GM12878 (cell line): Measurements from ENCODE around the gene ZBTB48. TPM values are rescaled to one million over a fixed set of nuclear protein-coding genes. Genes with fewer than 3 reads are reported as not detected.

Experiments
- ATAC-seq: fragments of 200-7000 bp; cut with Tn5 transposase; 3 replicates; pipeline ENCODE4 v1.9.1; 2020; ENCODE audit warnings: mild to moderate bottlenecking, moderate library complexity
- BruUV-seq: library from RNA; stranded (reverse); fragments of 400-500 nt; replicated peaks from 2 replicates; lab custom pipeline; 2021; lab: Mats Ljungman, UMichigan
- CTCF ChIA-PET: fragments of 300-600 bp; sonication (Branson Sonifier 250); formaldehyde crosslinking; extraction: SDS; loops from one replicate; lab custom pipeline; 2021; ENCODE audit warnings: inconsistent platforms; lab: Yijun Ruan, JAX
- POLR2A ChIA-PET: fragments of 350-600 bp; formaldehyde crosslinking; extraction: SDS; loops from one replicate; lab custom pipeline; 2021; ENCODE audit warnings: inconsistent platforms; lab: Charles Lee
- RAD21 ChIA-PET: fragments of 300-600 bp; sonication (Branson Sonifier 250); formaldehyde crosslinking; loops from one replicate; lab custom pipeline; 2023; ENCODE audit warnings: antibody characterized with exemption; ENCODE audit not compliant: unreplicated experiment; lab: Charles Lee
- SMC1A ChIA-PET: fragments of 300-600 bp; sonication (Branson Sonifier 250); formaldehyde crosslinking; loops from one replicate; lab custom pipeline; 2023; ENCODE audit not compliant: unreplicated experiment, uncharacterized antibody; lab: Charles Lee
- DNase-seq: peaks from one replicate; pipeline ENCODE4 v3.0.0-alpha.2; 2011; ENCODE audit warnings: low read depth, low spot score
- FAIRE-seq: peaks from 3 replicates; lab custom pipeline; 2011; peaks lifted over from hg19 to GRCh38; lab: Jason Lieb, UNC
- H2AFZ ChIP-seq: 2 replicates; pipeline ENCODE4 v1.6.0; 2011; ENCODE audit warnings: low read depth, low read length, control low read depth; ENCODE audit not compliant: control insufficient read depth
- H3K27ac ChIP-seq: 2 replicates; pipeline ENCODE4 v1.5.1; 2011; ENCODE audit warnings: control low read depth; ENCODE audit not compliant: control insufficient read depth, insufficient read depth
- H3K27me3 ChIP-seq, 2 experiments: replicated peaks in 1 of 2; 2 replicates each; pipeline versions ENCODE4 v1.6.0 to v1.6.1; 2011; ENCODE audit warnings: low read length in 1 of 2; ENCODE audit not compliant: control insufficient read depth in 2 of 2, insufficient read depth in 2 of 2
- H3K36me3 ChIP-seq, 2 experiments: 2 replicates each; pipeline ENCODE4 v1.5.1; 2011; ENCODE audit warnings: low read length in 1 of 2; ENCODE audit not compliant: control insufficient read depth in 2 of 2, insufficient read depth in 2 of 2
- H3K4me1 ChIP-seq: 2 replicates; pipeline ENCODE4 v1.6.1; 2011; ENCODE audit warnings: mild to moderate bottlenecking, low read length, moderate library complexity, mixed read lengths; ENCODE audit not compliant: control insufficient read depth, insufficient read depth
- H3K4me2 ChIP-seq: 2 replicates; pipeline ENCODE4 v1.6.0; 2011; ENCODE audit warnings: control low read depth; ENCODE audit not compliant: control insufficient read depth, insufficient read depth
- H3K4me3 ChIP-seq: fragments of 200-600 bp; sonication (generic); 2 replicates; pipeline ENCODE4 v1.5.1; 2016
- H3K79me2 ChIP-seq: 2 replicates; pipeline ENCODE4 v1.6.0; 2011; ENCODE audit warnings: low read length; ENCODE audit not compliant: control insufficient read depth, insufficient read depth
- H3K9ac ChIP-seq: 2 replicates; pipeline ENCODE4 v1.8.0; 2011; ENCODE audit warnings: low read length, control low read depth, mixed read lengths; ENCODE audit not compliant: control insufficient read depth, insufficient read depth
- H3K9me3 ChIP-seq: replicated peaks from 3 replicates; pipeline ENCODE4 v1.5.1; 2011; ENCODE audit warnings: mild to moderate bottlenecking, low read length; ENCODE audit not compliant: control insufficient read depth, insufficient read depth
- H4K20me1 ChIP-seq: 2 replicates; pipeline ENCODE4 v1.6.0; 2011; ENCODE audit not compliant: control insufficient read depth, insufficient read depth
- BHLHE40 ChIP-seq, 2 experiments: fragments of 450-650 bp in 1 of 2; IDR thresholded peaks; 2 replicates each; pipeline ENCODE4 v1.6.1; 2011 to 2017; ENCODE audit warnings: low read depth in 2 of 2, borderline replicate concordance in 1 of 2, improper control_type of control experiment in 1 of 2, low read length in 1 of 2, mild to moderate bottlenecking in 1 of 2
- CTCF ChIP-seq, 3 experiments: IDR thresholded peaks in 2 of 3; conservative IDR thresholded peaks in 1 of 3; 2 replicates each; pipeline ENCODE4 v1.5.1; 2011; ENCODE audit warnings: low read depth in 3 of 3, low read length in 3 of 3, mild to moderate bottlenecking in 3 of 3, control low read depth in 2 of 3, moderate library complexity in 2 of 3, inconsistent platforms in 1 of 3, mixed read lengths in 1 of 3; ENCODE audit not compliant: control insufficient read depth in 2 of 3, insufficient read depth in 1 of 3; ENCODE audit errors: extremely low read depth in 1 of 3
- KLF5 ChIP-seq: fragments of 450-650 bp; IDR thresholded peaks from 2 replicates; pipeline ENCODE4 v1.6.1; 2014; ENCODE audit warnings: mild to moderate bottlenecking; ENCODE audit not compliant: partially characterized antibody
- MXI1 ChIP-seq: fragments of 150-350 bp; IDR thresholded peaks from 2 replicates; pipeline ENCODE4 v1.6.1; 2011; ENCODE audit warnings: low read depth, mild to moderate bottlenecking, inconsistent platforms, low read length, improper control_type of control experiment
- NBN ChIP-seq: fragments of 450-650 bp; IDR thresholded peaks from 2 replicates; pipeline ENCODE4 v1.6.1; 2016
- POLR2A ChIP-seq: IDR thresholded peaks from 2 replicates; pipeline ENCODE4 v1.6.1; 2011; ENCODE audit warnings: low read depth, mild to moderate bottlenecking, low read length
- RAD51 ChIP-seq: fragments of 450-650 bp; IDR thresholded peaks from 2 replicates; pipeline ENCODE4 v1.6.1; 2016; ENCODE audit warnings: moderate library complexity, mild to moderate bottlenecking, inconsistent platforms
- RUNX3 ChIP-seq: IDR thresholded peaks from 2 replicates; pipeline ENCODE4 v1.6.1; 2012; ENCODE audit warnings: low read length, inconsistent platforms
- ZNF24 ChIP-seq: fragments of 450-650 bp; IDR thresholded peaks from 2 replicates; pipeline ENCODE4 v1.6.1; 2017; ENCODE audit warnings: antibody characterized with exemption, mild to moderate bottlenecking
- WGBS: methylation state at CpG from one replicate; pipeline ENCODE4 v1.1.6; 2016; ENCODE audit warnings: low lambda C conversion rate; ENCODE audit not compliant: insufficient replicate concordance, insufficient coverage; ENCODE audit errors: missing lambda C conversion rate; 5-methylcytosine and 5-hydroxymethylcytosine counted together
- in situ Hi-C: fragments of 300-500 bp; cut with MboI; formaldehyde crosslinking; loops from 9 replicates; pipeline ENCODE4 v1.14.3; 2018; ENCODE audit warnings: mixed read lengths
- intact Hi-C: fragments of 100-400 bp; cut with micrococcal nuclease; formaldehyde crosslinking; loops from one replicate; pipeline ENCODE4 v1.14.2; 2022; ENCODE audit not compliant: unreplicated experiment
- polyA plus RNA-seq, 11 experiments: library from polyadenylated mRNA; depleted of rRNA in 4 of 11; unstranded in 6 of 11; stranded (reverse) in 5 of 11; fragments of >200 nt; fragmentation: Nextera tagmentation in 4 of 11; fragmentation: Illumina TruSeq in 1 of 11; extraction: Ambion mirVana in 4 of 11; extraction: Trizol in 1 of 11; gene quantifications; 1 replicate in 1 of 11; 2 replicates in 10 of 11; pipeline versions ENCODE4 v1.2.1 to v1.2.3, GENCODE V29; 2011 to 2016; ENCODE audit warnings: inconsistent platforms in 2 of 11, missing spikeins in 2 of 11, low read depth in 1 of 11
- total RNA-seq, 4 experiments: library from RNA; depleted of rRNA in 3 of 4; stranded (reverse); fragments of >200 nt in 3 of 4; fragmentation: Illumina TruSeq in 1 of 4; extraction: Trizol in 1 of 4; gene quantifications; 2 replicates each; pipeline versions ENCODE4 v1.2.1 to v1.2.3, GENCODE V29; 2013 to 2021

Gene ZBTB48
- total and polyA plus RNA-seq, 10 of the 15 experiments (the other 5 are each of a cell fraction or from before 2014, with no cell fraction given): 1.00 to 25.3 (median 16.7) TPM

GRCh38 chr1:6623269-6623965, 43.6 kb downstream of the ZBTB48 start:
- H3K27me3 ChIP-seq: no peaks in the 10 kb centered on the region
- CTCF ChIA-PET: interaction anchor here (1.2 to 2.2 kb wide), 3 partner anchors 23 to 69 kb away, joined by 4 to 5 read pairs (median 4); partner anchors contain the start of gene NOL9
- no TSS peak for BruUV-seq
- no peaks in the 10 kb centered on the region for H3K9me3 ChIP-seq
- no peak overlapping the region for H3K9ac ChIP-seq
- FAIRE-seq (no peak), ATAC-seq (no peak), DNase-seq (no peak)
- H3K4me3 ChIP-seq: no peak overlapping the region
- H3K27ac ChIP-seq: no peak overlapping the region
- POLR2A ChIA-PET: interaction anchor here (1.0 kb wide), 1 partner anchor 8 kb away, joined by 3 read pairs; no protein-coding TSS in a partner anchor
- H2AFZ ChIP-seq: no peak overlapping the region
- no peak overlapping the region for H3K4me2 ChIP-seq
- peaks cover 9 to 17% of the 10 kb centered on the region in 2 experiments; a peak in 3 of 4 replicates for H3K36me3 ChIP-seq
- in situ Hi-C loops: no loop called here
- SMC1A ChIA-PET: interaction anchor here (1.2 to 2.1 kb wide), 2 partner anchors 14 to 44 kb away, joined by 3 to 5 read pairs; partner anchors contain the start of gene ZBTB48
- intact Hi-C loops: no loop called here
- 75% methylated on average over 14 of the region's 14 CpGs for WGBS
- H4K20me1 ChIP-seq: no peaks in the 10 kb centered on the region
- TF ChIP-seq KLF5: no peak
- peaks cover 22% of the 10 kb centered on the region for H3K79me2 ChIP-seq
- RAD21 ChIA-PET: interaction anchor here (0.7 to 1.1 kb wide), 3 partner anchors 8 to 69 kb away, joined by 4 to 6 read pairs (median 5); partner anchors contain the start of gene NOL9
- H3K4me1 ChIP-seq: peaks cover 16% of the 10 kb centered on the region

- Histone ChIP-seq H2AFZ (peak within 1 kb of the TSS; percentile 85), H3K4me3 (peak within 1 kb of the TSS; percentile 58), H3K9ac (peak within 1 kb of the TSS; percentile 78), H3K9me3 (no peaks in the 10 kb centered on the region), H3K36me3 (peaks cover 6 to 15% of the 10 kb centered on the region in 2 experiments; a peak in 3 of 4 replicates), H4K20me1 (no peaks in the 10 kb centered on the region), H3K4me2 (peak within 1 kb of the TSS; percentile 92), H3K4me1 (peaks cover 16% of the 10 kb centered on the region), H3K79me2 (peaks cover 22% of the 10 kb centered on the region), H3K27me3 (no peaks in the 10 kb centered on the region), H3K27ac (peak within 1 kb of the TSS; percentile 82)
- POLR2A ChIA-PET: interaction anchor here (0.7 to 1.5 kb wide), 3 partner anchors 9 to 45 kb away, joined by 3 read pairs; partner anchors contain the start of genes PHF13 and ZBTB48
- CTCF ChIA-PET: interaction anchor here (0.7 to 1.7 kb wide), 2 partner anchors 22 to 44 kb away, joined by 3 to 5 read pairs; no protein-coding TSS in a partner anchor
- RAD21 ChIA-PET: interaction anchor here (0.9 to 1.5 kb wide), 4 partner anchors 9 to 71 kb away, joined by 3 to 6 read pairs (median 4); partner anchors contain the start of genes NOL9 and ZBTB48
- BruUV-seq: no TSS peak
- peak; percentile 87 for FAIRE-seq
- peak; percentile 64 for DNase-seq
- WGBS: 1% methylated on average over 43 of the region's 73 CpGs
- in situ Hi-C loops: no loop called here
- intact Hi-C loops: no loop called here
- ATAC-seq: peak; percentile 94
- SMC1A ChIA-PET: interaction anchor here (0.6 to 1.3 kb wide), 4 partner anchors 11 to 68 kb away, joined by 3 to 4 read pairs (median 3); partner anchors contain the start of gene PHF13
- TF ChIP-seq MXI1 (peak; percentile 30; the same call in 1 of the 2 replicates), CTCF (IDR thresholded peaks at IDR 0.05 in 2 of 3, conservative IDR thresholded peaks at IDR 0.05 in 1 of 3; ENCODE audit: control insufficient read depth in 2 of 3, extremely low read depth in 1 of 3, insufficient read depth in 1 of 3, low read depth in 3 of 3, low read length in 3 of 3) (peak in 2 of 3 experiments; percentile 27 to 38; a peak in 3 of 6 replicates), NBN (peak; percentile 81), ZNF24 (0 out of 2 replicates have a peak, but pooled peaks have one; percentile 24), POLR2A (peak; percentile 67), RUNX3 (peak; percentile 26), BHLHE40 (IDR thresholded peaks at IDR 0.05; ENCODE audit: borderline replicate concordance in 1 of 2, low read depth in 2 of 2, low read length in 1 of 2) (peak in 1 of 2 experiments; percentile 61; a peak in 2 of 4 replicates), RAD51 (no peak)
Observed at GRCh38 chr1:6624710-6625583, 45.2 kb downstream of the ZBTB48 start, which contains the start of gene THAP3. Gene THAP3 (plus strand): TSS chr1:6624868. CDS start chr1:6625219, 351 bp downstream.
